GM12801 (cell line): ENCODE results near the gene C1RL.

Source experiments
- CTCF ChIP-seq: IDR thresholded peaks from one replicate; pipeline ENCODE4 v1.5.1; 2011; ENCODE audit warnings: control low read depth; ENCODE audit not compliant: insufficient read length; ENCODE audit errors: extremely low read depth

The C1RL gene

GRCh38 chr12:7108796-7109571 is at the start of gene C1RL:
C1RL (minus strand) TSS chr12:7109214; CDS start chr12:7109180, 34 bp downstream.
- TF ChIP-seq CTCF: peak; percentile 48

- TF ChIP-seq CTCF: no peak
These were observed 48.4 kb upstream of the C1RL start for GRCh38 chr12:7157391-7157790.

GRCh38 chr12:7156259-7157197 is 47.5 kb upstream of the C1RL start:
- no peak for TF ChIP-seq CTCF

GRCh38 chr12:7155471-7156034 is 46.5 kb upstream of the C1RL start:
- no peak for TF ChIP-seq CTCF

GRCh38 chr12:7154901-7155470 is 46.0 kb upstream of the C1RL start:
- no peak for TF ChIP-seq CTCF

- no peak for TF ChIP-seq CTCF
These were observed 45.0 kb upstream of the C1RL start for GRCh38 chr12:7154042-7154441.

- no peak for TF ChIP-seq CTCF
These were observed 43.8 kb upstream of the C1RL start for GRCh38 chr12:7152818-7153217.
